ENCODE results near the gene MAGED2.
"Not testable (repeated sequence)": the region's sequence is repeated elsewhere in the genome, so short reads cannot be mapped to it uniquely, and the experiment has no call there.

The MAGED2 gene

DNA sequence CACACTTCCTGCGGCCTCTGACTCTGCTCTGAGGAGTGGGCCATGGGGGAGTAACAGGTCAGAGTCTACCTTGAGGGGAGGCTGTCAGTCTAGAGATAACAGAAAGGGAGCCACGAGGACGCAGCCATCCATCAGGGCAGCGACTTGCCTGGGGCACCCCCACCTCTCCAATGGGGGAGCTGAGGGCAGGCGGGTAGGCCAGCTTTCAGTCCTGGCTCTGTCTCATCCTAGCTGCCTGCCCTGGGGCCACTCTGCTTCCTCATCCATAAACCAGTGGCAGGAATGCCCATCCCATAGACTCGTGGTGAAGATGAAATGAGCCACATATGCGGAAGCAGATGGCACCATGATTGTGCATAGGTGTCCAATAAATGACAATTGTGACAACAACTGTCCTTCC, 13.2 kb downstream of the MAGED2 start:
- no peak for DNase-seq

DNA sequence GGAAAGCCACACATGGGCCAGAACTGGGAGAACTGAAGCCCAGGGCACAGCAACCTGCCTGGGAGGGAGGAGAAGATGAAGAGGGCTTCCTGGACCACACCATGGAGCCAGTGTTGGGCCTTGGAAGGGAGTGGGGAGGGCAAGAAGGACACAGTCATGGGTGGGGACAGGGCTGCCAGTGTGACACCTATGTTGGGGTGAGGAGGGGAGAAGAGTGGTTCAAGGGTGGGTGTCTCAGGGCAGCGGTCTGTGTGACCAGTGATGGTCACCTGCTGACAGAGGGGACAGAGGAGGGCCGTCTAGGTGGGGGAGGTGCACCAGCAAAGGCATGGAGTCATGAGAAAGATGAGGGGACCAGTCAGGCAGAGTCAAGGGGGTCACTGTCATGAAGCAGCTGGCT, 13.8 kb downstream of the MAGED2 start:
- DNase-seq, result no peak

DNA sequence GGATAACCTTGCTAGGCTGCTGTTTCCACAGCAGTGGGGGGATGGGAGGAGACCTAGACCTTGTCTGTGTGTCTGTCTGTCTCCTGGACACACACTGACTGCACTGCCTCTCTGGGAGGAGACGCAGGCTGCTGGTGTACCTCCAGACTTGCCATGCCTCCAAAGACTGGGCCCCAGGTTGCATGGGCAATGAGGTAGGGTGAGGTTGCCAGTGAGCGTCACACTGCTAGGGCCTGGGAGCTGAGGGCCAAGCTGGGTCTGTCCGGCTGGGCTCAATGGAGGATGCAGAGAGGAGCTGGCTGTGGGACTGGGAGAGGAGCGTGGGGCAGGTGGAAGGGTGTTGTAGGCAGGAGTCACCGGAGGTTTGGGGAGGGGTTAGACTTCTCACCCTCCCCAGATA, 16.6 kb downstream of the MAGED2 start:
- DNase-seq, result no peak

GRCh38 chrX:54824722-54825121, 17.2 kb downstream of the MAGED2 start:
- no peak for DNase-seq

DNA sequence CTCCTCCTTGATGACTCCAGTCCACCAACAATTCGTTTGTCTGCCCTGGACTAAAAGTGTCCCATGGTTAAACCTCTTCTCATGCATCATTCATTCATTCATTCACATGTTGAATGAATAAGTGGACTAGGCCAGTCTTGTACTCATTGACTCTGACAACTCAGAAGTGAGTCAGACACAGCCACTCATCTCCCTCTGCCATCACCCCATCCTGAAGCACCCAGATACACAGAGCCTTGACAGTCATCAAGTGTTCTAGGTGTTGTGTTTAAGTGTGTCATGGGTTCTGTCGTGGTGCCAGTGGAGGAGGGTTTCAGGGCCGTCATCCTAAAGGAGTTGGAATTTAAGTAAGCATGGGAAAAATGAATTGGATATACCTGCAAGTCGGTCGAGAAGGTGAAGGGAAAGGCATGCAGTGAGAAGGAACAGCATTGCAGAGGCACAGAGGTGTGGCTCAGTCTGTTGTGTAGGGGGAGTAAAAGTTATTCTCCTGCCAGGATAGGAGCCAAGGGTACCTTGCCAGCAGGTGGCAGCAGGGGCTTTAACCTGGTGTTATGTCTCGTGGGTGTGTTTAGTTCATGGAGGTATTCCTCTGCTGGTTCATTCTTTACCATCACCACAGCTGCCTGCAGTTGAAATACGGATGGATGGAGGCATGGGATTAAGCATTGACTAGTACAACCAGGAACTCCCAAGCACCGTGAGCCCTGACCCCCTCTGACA, 18.3 kb downstream of the MAGED2 start:
- peak; percentile 73 for DNase-seq

- no peak for DNase-seq
Measured at GRCh38 chrX:54826598-54826997, 19.1 kb downstream of the MAGED2 start.

DNA sequence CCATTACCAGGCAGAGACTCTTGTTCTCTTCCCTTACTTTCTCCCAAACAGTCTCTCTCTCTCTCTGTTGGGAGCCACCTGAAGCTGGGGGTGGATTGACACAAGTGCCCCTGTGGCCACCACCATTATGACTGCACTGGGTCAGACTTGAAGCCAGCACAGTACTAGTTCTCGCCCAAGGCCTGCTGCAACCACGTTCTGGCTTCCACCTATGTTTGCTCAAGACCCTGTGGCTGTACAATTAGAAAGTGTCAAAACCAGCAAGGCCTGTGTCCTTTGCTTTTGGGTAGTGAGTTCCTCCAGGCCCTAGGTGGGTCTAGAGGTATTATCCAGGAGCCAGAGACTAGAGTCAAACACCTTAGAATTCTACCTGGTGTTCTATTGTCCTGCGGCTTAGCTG, 31.0 kb downstream of the MAGED2 start:
- DNase-seq, result no peak

GRCh38 chrX:54841184-54841874, 33.8 kb downstream of the MAGED2 start:
- DNase-seq, result not testable (repeated sequence)

GRCh38 chrX:54842607-54843006, 35.1 kb downstream of the MAGED2 start:
- DNase-seq, result no peak

DNA sequence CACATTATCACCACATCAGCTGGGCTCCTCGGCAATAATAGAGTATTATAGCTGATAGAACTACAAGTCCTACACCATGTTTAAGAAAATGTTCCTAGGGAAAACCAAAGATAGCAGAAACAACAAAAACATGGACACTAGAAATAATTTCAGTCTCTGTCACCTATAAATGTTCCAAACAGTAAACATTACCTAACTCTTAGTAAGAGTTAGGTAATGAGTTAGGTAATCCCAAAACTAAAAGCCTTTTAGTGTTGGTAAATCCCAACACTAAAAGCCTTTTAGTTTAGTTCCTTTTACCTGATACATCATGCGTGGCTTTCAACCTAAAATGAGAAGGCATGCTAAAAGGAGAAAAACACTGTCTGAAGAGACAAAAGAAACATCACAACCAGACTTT, 35.5 kb downstream of the MAGED2 start:
- no peak for DNase-seq

- DNase-seq, result not testable (repeated sequence)
Measured at GRCh38 chrX:54847700-54848099, 40.2 kb downstream of the MAGED2 start.

DNA sequence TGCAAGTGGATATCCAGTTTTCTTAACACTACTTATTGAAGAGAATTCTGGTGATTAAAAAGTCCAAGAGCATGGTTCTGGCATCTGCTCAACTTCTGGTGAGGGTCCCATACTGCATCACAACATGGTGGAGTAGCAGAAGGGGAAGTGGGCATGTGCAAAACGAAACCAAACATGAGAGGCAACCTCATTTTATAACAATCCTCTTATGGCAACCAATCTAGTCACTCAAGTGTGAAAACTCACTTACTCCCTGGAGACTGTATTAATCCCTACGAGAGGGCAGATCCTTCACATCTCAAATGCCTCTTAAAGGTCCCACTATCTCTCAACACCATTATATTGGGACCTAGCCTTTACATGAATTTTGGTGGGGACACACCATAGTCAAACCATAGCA, 57.7 kb downstream of the MAGED2 start:
- no peak for DNase-seq

Data from activated effector memory CD4-positive, alpha-beta T cell treated with anti-CD3 and anti-CD28 coated beads, Interleukin-2, amount 50 U/mL, for 16 hours (primary cell).